Measurements from ENCODE around the gene CDH4.

The CDH4 gene

GRCh38 chr20:61830241-61830930 is 578.3 kb downstream of the CDH4 start:
- no peak overlapping the region for H3K4me3 ChIP-seq (ENCODE audit: low read depth, low read length)
- TF ChIP-seq, protein P1, sequence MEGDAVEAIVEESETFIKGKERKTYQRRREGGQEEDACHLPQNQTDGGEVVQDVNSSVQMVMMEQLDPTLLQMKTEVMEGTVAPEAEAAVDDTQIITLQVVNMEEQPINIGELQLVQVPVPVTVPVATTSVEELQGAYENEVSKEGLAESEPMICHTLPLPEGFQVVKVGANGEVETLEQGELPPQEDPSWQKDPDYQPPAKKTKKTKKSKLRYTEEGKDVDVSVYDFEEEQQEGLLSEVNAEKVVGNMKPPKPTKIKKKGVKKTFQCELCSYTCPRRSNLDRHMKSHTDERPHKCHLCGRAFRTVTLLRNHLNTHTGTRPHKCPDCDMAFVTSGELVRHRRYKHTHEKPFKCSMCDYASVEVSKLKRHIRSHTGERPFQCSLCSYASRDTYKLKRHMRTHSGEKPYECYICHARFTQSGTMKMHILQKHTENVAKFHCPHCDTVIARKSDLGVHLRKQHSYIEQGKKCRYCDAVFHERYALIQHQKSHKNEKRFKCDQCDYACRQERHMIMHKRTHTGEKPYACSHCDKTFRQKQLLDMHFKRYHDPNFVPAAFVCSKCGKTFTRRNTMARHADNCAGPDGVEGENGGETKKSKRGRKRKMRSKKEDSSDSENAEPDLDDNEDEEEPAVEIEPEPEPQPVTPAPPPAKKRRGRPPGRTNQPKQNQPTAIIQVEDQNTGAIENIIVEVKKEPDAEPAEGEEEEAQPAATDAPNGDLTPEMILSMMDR (IDR thresholded peaks at IDR 0.05; ENCODE audit: low read depth, low read length) = no peak
- no peak for DNase-seq (ENCODE audit: low read depth, low spot score)
- in situ Hi-C loops (cut with HindIII; ENCODE audit: low sequenced_read_pairs) = no loop called here

GRCh38 chr20:61830991-61831390 is 578.9 kb downstream of the CDH4 start:
- H3K4me3 ChIP-seq (ENCODE audit: low read depth, low read length) = no peak overlapping the region
- in situ Hi-C loops (cut with HindIII; ENCODE audit: low sequenced_read_pairs) = no loop called here
- DNase-seq (ENCODE audit: low read depth, low spot score) = no peak
- TF ChIP-seq, protein P1 (IDR thresholded peaks at IDR 0.05; ENCODE audit: low read depth, low read length) = no peak

- no peak overlapping the region for H3K4me3 ChIP-seq (ENCODE audit: low read depth, low read length)
- TF ChIP-seq, protein P1 (IDR thresholded peaks at IDR 0.05; ENCODE audit: low read depth, low read length) = no peak
- in situ Hi-C loops (cut with HindIII; ENCODE audit: low sequenced_read_pairs) = no loop called here
- no peak for DNase-seq (ENCODE audit: low read depth, low spot score)
Measured at GRCh38 chr20:61832181-61832580, 580.1 kb downstream of the CDH4 start.

GRCh38 chr20:61833807-61834610 is 581.9 kb downstream of the CDH4 start:
- no peak overlapping the region for H3K4me3 ChIP-seq (ENCODE audit: low read depth, low read length)
- no peak for DNase-seq (ENCODE audit: low read depth, low spot score)
- TF ChIP-seq, protein P1 (IDR thresholded peaks at IDR 0.05; ENCODE audit: low read depth, low read length) = no peak
- in situ Hi-C loops (cut with HindIII; ENCODE audit: low sequenced_read_pairs) = no loop called here

GRCh38 chr20:61835301-61835700 is 583.2 kb downstream of the CDH4 start:
- TF ChIP-seq, protein P1 (IDR thresholded peaks at IDR 0.05; ENCODE audit: low read depth, low read length) = no peak
- no peak overlapping the region for H3K4me3 ChIP-seq (ENCODE audit: low read depth, low read length)
- in situ Hi-C loops (cut with HindIII; ENCODE audit: low sequenced_read_pairs) = no loop called here
- DNase-seq (ENCODE audit: low read depth, low spot score) = no peak

DNA sequence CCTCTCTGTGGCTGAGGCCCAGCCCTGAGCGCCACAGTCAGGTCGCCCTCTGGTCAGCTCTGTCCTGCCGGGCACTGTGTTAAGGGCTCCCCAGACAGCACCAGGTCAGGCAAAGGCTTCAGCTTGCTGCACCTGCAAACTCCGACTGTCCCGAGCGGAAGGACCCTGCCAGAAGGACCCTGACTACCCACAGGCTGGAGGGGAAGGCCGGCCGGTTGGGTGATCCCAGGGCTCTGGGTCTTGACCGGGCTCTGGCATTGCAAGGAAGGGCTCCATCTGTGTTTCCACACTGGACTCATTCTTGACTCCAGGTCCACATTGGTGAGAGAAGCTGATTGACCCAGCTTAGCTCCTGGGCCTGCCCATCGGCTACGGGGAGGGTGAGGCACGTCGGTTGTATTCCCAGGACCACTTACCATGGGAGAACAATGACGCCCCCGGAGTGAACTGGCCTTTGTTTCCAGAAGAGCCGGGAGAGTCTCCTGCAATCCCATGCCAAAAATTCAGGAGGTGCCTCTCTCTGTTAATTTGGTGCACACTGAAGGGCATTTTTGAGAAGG is 583.8 kb downstream of the CDH4 start:
- TF ChIP-seq, protein P1 (IDR thresholded peaks at IDR 0.05; ENCODE audit: low read depth, low read length) = no peak
- no peak overlapping the region for H3K4me3 ChIP-seq (ENCODE audit: low read depth, low read length)
- in situ Hi-C loops (cut with HindIII; ENCODE audit: low sequenced_read_pairs) = no loop called here
- no peak for DNase-seq (ENCODE audit: low read depth, low spot score)

Measured in astrocyte of the spinal cord (primary cell).